Fibroblast of lung (primary cell): ENCODE results near the gene MKX.

Source experiments
- CTCF ChIP-seq, 2 donors: IDR thresholded peaks in 1 of 2; conservative IDR thresholded peaks in 1 of 2; 1 replicate in 1 of 2; 2 replicates in 1 of 2; pipeline ENCODE4 v1.5.1; 2011 to 2012; ENCODE audit warnings: low read length in 2 of 2, control low read depth in 1 of 2, inconsistent platforms in 1 of 2, low read depth in 1 of 2, mild to moderate bottlenecking in 1 of 2
- EZH2 ChIP-seq: IDR thresholded peaks from 2 replicates; pipeline ENCODE4 v1.5.1; 2012; ENCODE audit warnings: low read length, control low read depth, mild to moderate bottlenecking; ENCODE audit errors: missing control alignments

- TF ChIP-seq CTCF (conservative IDR thresholded peaks at IDR 0.05 in 1 of 2, IDR thresholded peaks at IDR 0.05 in 1 of 2; ENCODE audit: low read depth in 1 of 2, low read length in 2 of 2) = no peak
- TF ChIP-seq EZH2 = peak; percentile 86
These were observed 1.5 kb downstream of the MKX start for GRCh38 chr10:27743877-27744801.
